Nephron progenitor cell (in vitro differentiated cells): ENCODE data around the gene HSPB8.
A peak's percentile ranks its signal among the peaks of the same experiment; 100 is the strongest.

ENCODE experiments used
- DNase-seq: peaks from one replicate; pipeline ENCODE4 v3.0.0; 2021
- H3K27ac Mint-ChIP-seq: 2 replicates; pipeline ENCODE4 v1.8.0; 2021; ENCODE audit warnings: mild to moderate bottlenecking, moderate library complexity, mixed read lengths
- H3K27me3 Mint-ChIP-seq: 2 replicates; pipeline ENCODE4 v1.8.0; 2021; ENCODE audit warnings: mild to moderate bottlenecking, low read depth, mixed read lengths; ENCODE audit not compliant: poor library complexity
- H3K36me3 Mint-ChIP-seq: 2 replicates; pipeline ENCODE4 v1.8.0; 2021; ENCODE audit warnings: low read depth, mixed read lengths
- H3K4me1 Mint-ChIP-seq: 2 replicates; pipeline ENCODE4 v1.8.0; 2021; ENCODE audit warnings: mixed read lengths
- H3K4me3 Mint-ChIP-seq: 2 replicates; pipeline ENCODE4 v1.8.0; 2021; ENCODE audit warnings: mild to moderate bottlenecking, moderate library complexity, mixed read lengths
- H3K9me3 Mint-ChIP-seq: 2 replicates; pipeline ENCODE4 v1.8.0; 2021; ENCODE audit warnings: mild to moderate bottlenecking, moderate library complexity, mixed read lengths
- CTCF ChIP-seq: fragments of 200-600 bp; sonication (generic); IDR thresholded peaks from 2 replicates; pipeline ENCODE4 v1.5.0; 2021; ENCODE audit warnings: antibody characterized with exemption

The HSPB8 gene

DNA sequence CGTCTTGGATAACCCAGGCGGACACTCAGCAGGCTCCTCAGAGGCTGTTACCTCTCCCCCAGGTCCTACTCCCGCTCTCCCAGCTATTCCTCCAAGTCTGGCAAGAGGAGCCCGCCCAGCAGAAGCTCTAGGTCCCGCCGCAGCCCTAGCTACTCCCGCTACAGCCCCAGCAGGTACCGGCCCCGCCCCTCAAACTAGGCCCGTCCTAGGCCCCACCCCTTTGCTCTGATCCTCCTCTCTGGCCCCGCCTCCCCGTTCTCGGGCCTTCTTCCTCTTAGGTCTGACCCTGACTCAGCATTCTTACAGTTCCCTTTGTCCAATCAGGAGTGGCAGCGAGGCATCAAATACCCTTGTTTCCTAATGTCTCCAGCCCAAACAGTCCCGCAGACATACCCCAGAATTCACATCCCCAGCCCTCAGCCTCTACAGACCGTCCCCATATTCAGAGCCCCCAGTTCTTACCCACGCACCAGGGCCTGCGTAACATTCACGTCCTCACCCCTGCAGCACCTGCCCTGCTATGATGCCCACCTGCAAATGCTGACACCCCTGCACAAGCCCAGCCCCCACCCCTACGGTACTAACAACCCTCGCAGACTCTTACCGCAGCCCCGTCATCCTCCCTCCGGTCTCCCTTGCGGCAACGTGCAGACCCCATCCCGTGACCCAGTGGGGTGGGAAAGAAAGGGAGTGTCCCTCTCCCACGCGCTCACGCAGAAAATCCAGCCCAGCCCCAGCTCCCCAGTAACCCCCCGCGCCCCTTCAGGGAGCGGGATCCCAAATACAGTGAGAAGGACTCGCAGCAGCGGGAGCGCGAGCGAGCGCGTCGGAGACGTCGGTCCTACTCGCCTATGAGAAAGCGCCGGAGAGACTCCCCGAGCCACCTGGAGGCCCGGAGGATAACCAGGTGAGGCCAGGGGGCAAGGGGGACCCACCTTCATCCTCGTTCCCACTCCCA is 25.0 kb upstream of the HSPB8 start:
- H3K4me3 Mint-ChIP-seq: peak overlapping the region; percentile 83
- no peaks in the 10 kb centered on the region for H3K36me3 Mint-ChIP-seq
- peak overlapping the region; percentile 65 for H3K27ac Mint-ChIP-seq
- peaks cover 4% of the 10 kb centered on the region for H3K9me3 Mint-ChIP-seq
- DNase-seq: peak; percentile 95
- H3K27me3 Mint-ChIP-seq: peaks cover 7% of the 10 kb centered on the region
- TF ChIP-seq CTCF: no peak
- H3K4me1 Mint-ChIP-seq: peaks cover 23% of the 10 kb centered on the region

DNA sequence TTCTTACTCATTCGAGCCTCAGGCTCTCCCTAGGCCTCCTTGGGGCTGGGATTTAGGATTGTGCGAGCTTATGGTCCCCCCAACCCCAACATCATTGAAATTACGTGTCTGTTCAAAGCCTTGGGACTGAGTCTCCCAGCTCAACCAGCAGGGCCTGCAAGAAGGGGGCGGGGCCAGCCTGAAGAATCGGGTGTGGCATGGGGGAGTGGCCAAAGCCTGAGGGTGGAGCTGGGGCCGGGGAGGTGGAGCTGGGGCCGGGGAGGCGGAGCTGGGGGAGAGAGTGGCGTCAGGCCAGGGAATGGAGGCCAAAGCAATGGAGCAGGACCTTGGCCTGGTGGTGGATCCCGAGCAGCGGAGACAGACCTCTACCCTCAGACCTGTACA is 24.3 kb upstream of the HSPB8 start:
- DNase-seq: peak; percentile 80
- H3K4me1 Mint-ChIP-seq: peaks cover 23% of the 10 kb centered on the region
- H3K36me3 Mint-ChIP-seq: no peaks in the 10 kb centered on the region
- peaks cover 4% of the 10 kb centered on the region for H3K9me3 Mint-ChIP-seq
- peak overlapping the region; percentile 83 for H3K4me3 Mint-ChIP-seq
- H3K27me3 Mint-ChIP-seq: peaks cover 7% of the 10 kb centered on the region
- H3K27ac Mint-ChIP-seq: no peak overlapping the region
- no peak for TF ChIP-seq CTCF

GRCh38 chr12:119156401-119157044 is 22.2 kb upstream of the HSPB8 start:
- Mint-ChIP-seq H3K9me3 (peaks cover 3% of the 10 kb centered on the region), H3K27me3 (peaks cover 12% of the 10 kb centered on the region), H3K27ac (no peak overlapping the region), H3K4me3 (no peak overlapping the region), H3K36me3 (no peaks in the 10 kb centered on the region), H3K4me1 (peaks cover 36% of the 10 kb centered on the region)
- peak; percentile 13 for TF ChIP-seq CTCF
- peak; percentile 28 for DNase-seq

DNA sequence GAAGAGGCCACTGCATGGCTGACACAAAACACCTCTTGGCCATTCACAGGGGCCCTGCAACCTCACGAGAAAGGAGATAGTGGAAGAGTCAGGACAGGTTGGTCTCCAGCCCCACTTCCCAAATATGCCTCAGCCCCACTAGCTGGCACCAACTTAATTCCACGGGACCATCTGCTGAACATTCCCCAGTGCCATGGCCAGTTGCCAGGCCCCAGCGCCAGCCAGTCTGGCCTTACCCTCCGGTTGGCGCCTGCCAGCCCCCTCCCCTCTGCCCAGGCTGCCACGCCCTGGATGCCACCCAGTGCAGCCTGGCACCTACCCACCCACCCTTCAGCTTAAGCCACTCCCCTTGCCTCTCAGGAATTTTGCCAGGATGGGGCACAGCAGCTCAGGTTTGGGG is 21.2 kb upstream of the HSPB8 start:
- no peak for DNase-seq
- no peaks in the 10 kb centered on the region for H3K36me3 Mint-ChIP-seq
- H3K9me3 Mint-ChIP-seq: no peaks in the 10 kb centered on the region
- H3K4me3 Mint-ChIP-seq: no peak overlapping the region
- peaks cover 36% of the 10 kb centered on the region for H3K4me1 Mint-ChIP-seq
- peaks cover 12% of the 10 kb centered on the region for H3K27me3 Mint-ChIP-seq
- no peak for TF ChIP-seq CTCF
- H3K27ac Mint-ChIP-seq: no peak overlapping the region

- Mint-ChIP-seq H3K36me3 (no peaks in the 10 kb centered on the region), H3K27ac (no peak overlapping the region), H3K9me3 (no peaks in the 10 kb centered on the region), H3K4me1 (peaks cover 34% of the 10 kb centered on the region), H3K4me3 (no peak overlapping the region), H3K27me3 (peaks cover 12% of the 10 kb centered on the region)
- DNase-seq: no peak
- no peak for TF ChIP-seq CTCF
Measured at GRCh38 chr12:119157978-119158377, 20.8 kb upstream of the HSPB8 start.
